Gastrocnemius medialis (tissue), 4 donors: Measurements from ENCODE around the gene GTSE1. TPM values are rescaled to one million over a fixed set of nuclear protein-coding genes. Genes with fewer than 3 reads are reported as not detected.
A peak's percentile ranks its signal among the peaks of the same experiment; 100 is the strongest.
"Not testable (repeated sequence)": the region's sequence is repeated elsewhere in the genome, so short reads cannot be mapped to it uniquely, and the experiment has no call there.

Source experiments
- ATAC-seq, 2 donors: fragments of 150-250 bp; one replicate each; pipeline ENCODE4 v1.9.1; 2016
- DNase-seq, 2 donors: peaks; one replicate each; pipeline ENCODE4 v3.0.0-alpha.2; 2019
- H3K27ac ChIP-seq, 4 donors: fragments of 200-600 bp; sonication (generic); 1 replicate in 1 of 4; 2 replicates in 3 of 4; pipeline ENCODE4 v1.5.1; 2016 to 2018; ENCODE audit warnings: mild to moderate bottlenecking in 2 of 4, moderate library complexity in 1 of 4
- H3K27me3 ChIP-seq, 3 donors: fragments of 200-600 bp; sonication (generic) in 2 of 3; 1 replicate in 1 of 3; 2 replicates in 2 of 3; pipeline versions ENCODE4 v1.5.1 to v1.6.0; 2016 to 2019; ENCODE audit warnings: mild to moderate bottlenecking in 1 of 3, moderate library complexity in 1 of 3
- H3K36me3 ChIP-seq, 2 donors: fragments of 200-600 bp; sonication (generic) in 1 of 2; one replicate each; pipeline ENCODE4 v1.5.1; 2017 to 2018
- H3K4me1 ChIP-seq, 2 donors: fragments of 200-600 bp; sonication (generic) in 1 of 2; one replicate each; pipeline ENCODE4 v1.5.1; 2016 to 2017; ENCODE audit warnings: mild to moderate bottlenecking in 2 of 2
- H3K4me3 ChIP-seq, 4 donors: fragments of 200-600 bp; sonication (generic) in 3 of 4; 1 replicate in 1 of 4; 2 replicates in 3 of 4; pipeline ENCODE4 v1.5.1; 2016 to 2019; ENCODE audit warnings: mild to moderate bottlenecking in 2 of 4
- H3K9me3 ChIP-seq, 3 donors: fragments of 200-600 bp; sonication (generic) in 2 of 3; 1 replicate in 1 of 3; 2 replicates in 2 of 3; pipeline ENCODE4 v1.5.1; 2016 to 2019
- POLR2A ChIP-seq, 2 donors: fragments of 450-650 bp; IDR thresholded peaks; one replicate each; pipeline ENCODE4 v1.6.1; 2017; ENCODE audit warnings: antibody characterized with exemption in 2 of 2, mild to moderate bottlenecking in 2 of 2, moderate library complexity in 2 of 2
- in situ Hi-C, 4 donors: fragments of 200-750 bp; cut with MboI; loops; one replicate each; pipeline versions ENCODE4 v1.15.0 to v1.8.0; 2017; ENCODE audit warnings: low sequenced_read_pairs in 4 of 4
- intact Hi-C: fragments of 100-400 bp; cut with DNase I; formaldehyde crosslinking; loops from one replicate; pipeline ENCODE4 v1.15.1; 2023; ENCODE audit warnings: low total_unique reads
- total RNA-seq, 4 donors: library from RNA; depleted of rRNA; stranded (reverse); fragments of >200 nt; gene quantifications; one replicate each; pipeline versions ENCODE4 v1.1.0 to v1.2.3, GENCODE V29; 2016
- TF ChIP-seq, protein P1 (sequence below), 5 experiments: fragments of 450-650 bp in 3 of 5; fragments of 200-600 bp in 2 of 5; sonication (generic) in 2 of 5; IDR thresholded peaks in 4 of 5; conservative IDR thresholded peaks in 1 of 5; 1 replicate in 4 of 5; 2 replicates in 1 of 5; pipeline ENCODE4 v1.5.1; 2016 to 2019; ENCODE audit warnings: antibody characterized with exemption in 5 of 5, mild to moderate bottlenecking in 3 of 5, moderate library complexity in 3 of 5

The GTSE1 gene
- total RNA-seq, 4 donors from 2014 or later, result 0.13 to 0.49 TPM; not detected in 2

DNA sequence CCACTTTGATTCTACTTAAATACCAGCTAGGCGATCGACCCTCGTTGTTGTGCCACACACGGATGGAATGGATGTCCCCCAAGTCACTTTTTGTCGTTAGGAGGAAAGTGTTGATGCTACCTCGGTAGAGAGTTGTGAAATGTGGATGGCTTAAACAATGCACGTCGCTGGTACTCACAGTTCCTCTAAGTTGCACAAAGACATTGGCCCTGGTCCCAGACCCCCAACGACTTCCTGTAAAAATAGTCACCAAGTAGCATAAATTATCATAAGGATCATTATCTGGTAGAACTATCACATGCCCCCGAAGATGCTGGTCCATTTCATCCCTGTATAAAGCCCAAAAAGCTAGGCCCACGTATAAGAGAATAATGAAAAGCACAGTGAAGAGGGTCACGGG, 37.3 kb upstream of the GTSE1 start:
- no peak overlapping the region for H3K4me3 ChIP-seq
- intact Hi-C loops (no loop called here), in situ Hi-C loops (no loop called here)
- no peak for ATAC-seq
- DNase-seq, result no peak
- no peaks in the 10 kb centered on the region for H3K9me3 ChIP-seq
- no peaks in the 10 kb centered on the region for H3K36me3 ChIP-seq
- peaks cover 7 to 10% of the 10 kb centered on the region in 2 donors for H3K4me1 ChIP-seq
- no peaks in the 10 kb centered on the region for H3K27me3 ChIP-seq
- TF ChIP-seq, protein P1, sequence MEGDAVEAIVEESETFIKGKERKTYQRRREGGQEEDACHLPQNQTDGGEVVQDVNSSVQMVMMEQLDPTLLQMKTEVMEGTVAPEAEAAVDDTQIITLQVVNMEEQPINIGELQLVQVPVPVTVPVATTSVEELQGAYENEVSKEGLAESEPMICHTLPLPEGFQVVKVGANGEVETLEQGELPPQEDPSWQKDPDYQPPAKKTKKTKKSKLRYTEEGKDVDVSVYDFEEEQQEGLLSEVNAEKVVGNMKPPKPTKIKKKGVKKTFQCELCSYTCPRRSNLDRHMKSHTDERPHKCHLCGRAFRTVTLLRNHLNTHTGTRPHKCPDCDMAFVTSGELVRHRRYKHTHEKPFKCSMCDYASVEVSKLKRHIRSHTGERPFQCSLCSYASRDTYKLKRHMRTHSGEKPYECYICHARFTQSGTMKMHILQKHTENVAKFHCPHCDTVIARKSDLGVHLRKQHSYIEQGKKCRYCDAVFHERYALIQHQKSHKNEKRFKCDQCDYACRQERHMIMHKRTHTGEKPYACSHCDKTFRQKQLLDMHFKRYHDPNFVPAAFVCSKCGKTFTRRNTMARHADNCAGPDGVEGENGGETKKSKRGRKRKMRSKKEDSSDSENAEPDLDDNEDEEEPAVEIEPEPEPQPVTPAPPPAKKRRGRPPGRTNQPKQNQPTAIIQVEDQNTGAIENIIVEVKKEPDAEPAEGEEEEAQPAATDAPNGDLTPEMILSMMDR (IDR thresholded peaks at IDR 0.05 in 4 of 5, conservative IDR thresholded peaks at IDR 0.05 in 1 of 5), result no peak
- TF ChIP-seq POLR2A (IDR thresholded peaks at IDR 0.05), result no peak
- H3K27ac ChIP-seq, result no peak overlapping the region

DNA sequence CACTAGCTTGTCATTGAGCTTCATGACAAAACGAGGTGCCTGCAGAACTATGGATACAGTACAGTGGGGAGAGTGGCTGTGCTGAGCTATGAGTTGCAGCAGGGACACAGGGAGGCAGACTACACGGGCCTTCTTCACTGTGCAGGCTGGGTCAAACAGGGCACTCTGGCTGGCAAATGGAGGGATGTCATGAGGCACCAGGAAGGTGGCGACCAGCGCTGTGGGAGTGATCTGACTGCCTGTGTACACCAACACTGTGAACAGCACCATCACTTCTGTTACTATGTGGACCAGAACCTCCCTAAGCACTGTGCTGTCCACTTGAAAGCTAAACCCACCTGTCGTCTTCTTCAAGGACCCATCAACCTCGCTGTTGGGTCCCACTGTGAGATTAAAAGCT, 36.6 kb upstream of the GTSE1 start:
- Histone ChIP-seq H3K36me3 (no peaks in the 10 kb centered on the region), H3K4me3 (no peak overlapping the region), H3K9me3 (no peaks in the 10 kb centered on the region), H3K27me3 (no peaks in the 10 kb centered on the region), H3K27ac (no peak overlapping the region), H3K4me1 (peaks cover 7 to 10% of the 10 kb centered on the region in 2 donors)
- in situ Hi-C loops (no loop called here), intact Hi-C loops (no loop called here)
- DNase-seq (no peak), ATAC-seq (no peak)
- TF ChIP-seq POLR2A (IDR thresholded peaks at IDR 0.05), result no peak
- TF ChIP-seq, protein P1 (IDR thresholded peaks at IDR 0.05 in 4 of 5, conservative IDR thresholded peaks at IDR 0.05 in 1 of 5), result no peak

DNA sequence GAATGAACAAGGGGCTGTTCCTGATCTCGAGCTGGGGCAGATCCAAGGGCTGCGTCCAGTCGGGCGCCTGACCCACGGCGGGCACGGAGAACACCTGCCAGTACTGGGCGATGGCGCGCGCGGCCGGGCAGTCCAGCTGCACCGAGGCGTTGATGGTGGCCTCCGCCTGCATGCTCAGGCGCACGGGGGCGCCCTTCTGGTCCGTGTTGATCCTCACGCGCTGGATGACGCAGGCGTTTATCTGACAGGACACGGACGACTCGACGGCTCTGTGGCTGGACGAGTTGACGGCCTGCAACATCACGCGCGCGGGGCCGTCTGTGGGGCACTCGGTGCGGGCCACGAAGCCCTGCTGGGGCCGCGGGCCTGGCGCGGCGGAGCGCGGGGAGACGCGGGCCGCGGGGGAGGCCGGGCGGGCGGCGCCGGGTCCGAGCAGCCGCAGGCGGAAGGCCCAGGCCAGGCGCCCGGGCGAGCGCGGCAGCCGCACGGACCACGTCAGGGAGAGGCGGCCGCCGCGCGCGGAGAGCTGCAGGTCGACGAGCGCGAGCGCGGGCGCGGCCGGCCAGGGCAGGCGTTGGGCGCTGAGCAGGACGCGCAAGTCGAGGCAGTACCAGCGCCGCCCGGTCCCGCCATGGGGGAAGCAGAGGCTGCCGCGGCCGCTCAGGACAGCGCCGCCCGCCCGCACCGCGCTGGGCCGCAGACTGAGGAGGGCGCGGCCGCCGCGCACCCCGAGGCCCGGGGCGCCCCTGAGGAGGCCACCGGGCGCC, 34.0 kb upstream of the GTSE1 start:
- no peak for TF ChIP-seq POLR2A (IDR thresholded peaks at IDR 0.05)
- TF ChIP-seq, protein P1 (IDR thresholded peaks at IDR 0.05 in 4 of 5, conservative IDR thresholded peaks at IDR 0.05 in 1 of 5), result peak in 2 of 5 experiments; percentile 30 to 33
- H3K4me3 ChIP-seq, result peak overlapping the region in 3 of 4 donors; percentile 25 to 30 (median 30)
- H3K4me1 ChIP-seq, result peaks cover 0 to 9% of the 10 kb centered on the region in 2 donors
- intact Hi-C loops, result no loop called here
- no peak overlapping the region for H3K27ac ChIP-seq
- peak; percentile 32 to 62 for DNase-seq
- peak; percentile 43 to 62 for ATAC-seq
- H3K9me3 ChIP-seq, result no peaks in the 10 kb centered on the region
- H3K27me3 ChIP-seq, result no peaks in the 10 kb centered on the region
- in situ Hi-C loops, result no loop called here
- H3K36me3 ChIP-seq, result no peaks in the 10 kb centered on the region

DNA sequence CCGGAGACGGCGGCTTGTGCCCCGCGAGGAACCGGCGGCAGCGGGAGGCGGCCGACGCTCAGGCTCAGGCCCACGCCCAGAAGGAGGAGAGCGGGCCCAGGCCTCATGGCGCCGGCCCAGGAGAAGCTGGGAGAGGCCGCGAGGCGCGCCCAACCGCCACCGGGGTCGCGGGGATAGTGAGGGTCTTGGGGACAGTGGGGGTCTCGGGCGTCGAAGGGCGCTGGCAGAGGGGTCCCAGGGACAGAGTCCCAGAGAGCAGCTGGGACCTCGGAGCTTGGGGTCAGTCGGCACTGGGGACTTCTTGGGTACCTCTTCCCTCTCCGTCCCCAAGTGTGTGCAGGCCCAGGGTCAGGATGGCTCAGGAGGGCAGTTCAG, 33.5 kb upstream of the GTSE1 start, which contains the start of gene PKDREJ:
Gene PKDREJ, minus strand, starts transcription at position 128 of the 375 bp plus-strand sequence. Its CDS starts 21 bp downstream, at position 107.
- no peaks in the 10 kb centered on the region for H3K36me3 ChIP-seq
- H3K4me3 ChIP-seq, result peak within 1 kb of the TSS in 3 of 4 donors; percentile 25 to 30 (median 30)
- ATAC-seq (no peak), DNase-seq (no peak)
- TF ChIP-seq POLR2A (IDR thresholded peaks at IDR 0.05), result no peak
- TF ChIP-seq, protein P1 (IDR thresholded peaks at IDR 0.05 in 4 of 5, conservative IDR thresholded peaks at IDR 0.05 in 1 of 5), result no peak
- intact Hi-C loops, result no loop called here
- no peaks in the 10 kb centered on the region for H3K27me3 ChIP-seq
- peaks cover under 1 to 10% of the 10 kb centered on the region in 2 donors for H3K4me1 ChIP-seq
- H3K9me3 ChIP-seq, result no peaks in the 10 kb centered on the region
- in situ Hi-C loops, result no loop called here
- H3K27ac ChIP-seq, result no peak within 1 kb of the TSS

DNA sequence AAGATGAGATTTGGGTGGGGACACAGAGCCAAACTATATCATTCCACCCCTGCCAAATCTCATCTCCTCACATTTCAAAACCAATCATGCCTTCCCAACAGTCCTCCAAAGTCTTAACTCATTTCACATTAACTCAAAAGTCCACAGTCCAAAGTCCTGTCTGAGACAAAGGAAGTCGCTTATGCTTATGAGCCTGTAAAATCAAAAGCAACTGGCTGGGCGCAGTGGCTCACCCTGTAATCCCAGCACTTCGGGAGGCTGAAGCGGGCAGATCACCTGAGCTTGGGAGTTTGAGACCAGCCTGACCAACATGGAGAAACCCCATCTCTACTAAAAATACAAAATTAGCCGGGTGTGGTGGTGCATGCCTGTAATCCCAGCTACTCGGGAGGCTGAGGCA, 32.1 kb upstream of the GTSE1 start:
- intact Hi-C loops, H3K27me3 ChIP-seq, H3K4me3 ChIP-seq, H3K9me3 ChIP-seq, DNase-seq, in situ Hi-C loops, H3K36me3 ChIP-seq, ATAC-seq, H3K27ac ChIP-seq: not testable (repeated sequence)
- peaks cover 10 to 20% of the 10 kb centered on the region in 2 donors for H3K4me1 ChIP-seq

DNA sequence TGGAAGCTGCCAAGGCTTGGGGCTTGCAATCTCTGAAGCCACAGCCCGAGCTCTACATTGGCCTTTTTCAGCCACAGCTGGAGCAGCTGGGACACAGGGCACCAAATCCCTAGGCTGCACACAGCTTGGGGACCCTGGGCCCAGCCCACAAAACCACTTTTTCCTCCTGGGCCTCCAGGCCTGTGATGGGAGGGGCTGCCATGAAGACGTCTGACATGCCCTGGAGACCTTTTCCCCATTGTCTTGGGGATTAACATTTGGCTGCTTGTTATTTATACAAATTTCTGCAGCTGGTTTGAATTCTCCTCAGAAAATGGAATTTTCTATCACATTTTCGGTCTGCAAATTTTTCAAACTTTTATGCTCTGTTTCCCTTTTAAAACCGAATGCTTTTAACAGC, 31.0 kb upstream of the GTSE1 start:
- in situ Hi-C loops, result not testable (repeated sequence)

More for the DNA sequence above, 31.0 kb upstream of the GTSE1 start:
- not testable (repeated sequence) for H3K36me3 ChIP-seq, H3K27me3 ChIP-seq, DNase-seq, ATAC-seq, H3K27ac ChIP-seq, H3K9me3 ChIP-seq, H3K4me3 ChIP-seq
- peaks cover 10 to 20% of the 10 kb centered on the region in 2 donors for H3K4me1 ChIP-seq
- intact Hi-C loops, result loop anchor here (2.0 kb wide), 1 partner anchor 31 kb away; the partner anchor contains the start of gene GTSE1
